M059J (cell line): ENCODE results near the gene BRAF. TPM values are rescaled to one million over a fixed set of nuclear protein-coding genes. Genes with fewer than 3 reads are reported as not detected.
A peak's percentile ranks its signal among the peaks of the same experiment; 100 is the strongest.
"Not testable (repeated sequence)": the region's sequence is repeated elsewhere in the genome, so short reads cannot be mapped to it uniquely, and the experiment has no call there.

Experiments
- DNase-seq: peaks from one replicate; pipeline ENCODE4 v3.0.0-alpha.2; 2012; ENCODE audit warnings: low read depth
- total RNA-seq: library from RNA; depleted of rRNA; stranded (reverse); fragments of >200 nt; shearing (Covaris generic); gene quantifications from 2 replicates; pipeline ENCODE4 v1.2.3, GENCODE V29; 2014

Gene BRAF
- total RNA-seq, 1 experiment from 2014 or later = 10.3 TPM

DNA sequence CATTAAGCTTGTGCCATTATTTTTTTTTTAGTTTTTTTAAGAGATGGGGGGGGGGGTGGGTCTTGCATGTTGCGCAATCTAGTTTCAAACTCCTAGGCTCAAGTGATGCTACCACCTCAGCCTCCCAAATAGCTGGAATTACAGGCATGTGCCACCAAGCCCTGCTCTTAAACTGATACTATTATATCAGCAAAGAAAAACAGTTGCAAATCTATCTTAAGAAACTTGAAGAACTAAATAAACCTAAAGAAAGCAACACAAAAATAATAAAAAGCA lies 47.5 kb downstream of the BRAF start:
- no peak for DNase-seq

- DNase-seq = peak; percentile 83
Observed at GRCh38 chr7:140876519-140877248, 48.0 kb downstream of the BRAF start.

- peak; percentile 2 for DNase-seq
Observed at GRCh38 chr7:140873434-140873833, 51.3 kb downstream of the BRAF start.

GRCh38 chr7:140870003-140870402 lies 54.7 kb downstream of the BRAF start:
- DNase-seq = no peak

DNA sequence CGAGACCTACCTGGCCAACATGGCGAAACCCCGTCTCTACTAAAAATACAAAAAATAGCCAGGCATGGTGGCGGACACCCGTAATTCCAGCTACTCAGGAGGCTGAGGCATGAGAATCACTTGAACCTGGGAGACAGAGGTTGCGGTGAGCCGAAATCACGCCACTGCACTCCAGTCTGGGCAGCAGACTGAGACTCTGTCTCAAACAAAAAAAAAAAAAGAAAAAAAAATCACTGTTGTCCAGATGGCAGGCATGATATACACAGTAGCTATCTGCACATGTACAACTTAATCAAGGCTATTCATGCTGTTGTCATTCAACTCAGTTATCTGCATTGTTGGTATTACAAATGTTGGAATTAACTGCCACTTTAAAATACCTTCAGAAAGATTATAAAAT lies 55.3 kb downstream of the BRAF start:
- no peak for DNase-seq

- no peak for DNase-seq
Observed at GRCh38 chr7:140867467-140868462, 57.0 kb downstream of the BRAF start.

DNA sequence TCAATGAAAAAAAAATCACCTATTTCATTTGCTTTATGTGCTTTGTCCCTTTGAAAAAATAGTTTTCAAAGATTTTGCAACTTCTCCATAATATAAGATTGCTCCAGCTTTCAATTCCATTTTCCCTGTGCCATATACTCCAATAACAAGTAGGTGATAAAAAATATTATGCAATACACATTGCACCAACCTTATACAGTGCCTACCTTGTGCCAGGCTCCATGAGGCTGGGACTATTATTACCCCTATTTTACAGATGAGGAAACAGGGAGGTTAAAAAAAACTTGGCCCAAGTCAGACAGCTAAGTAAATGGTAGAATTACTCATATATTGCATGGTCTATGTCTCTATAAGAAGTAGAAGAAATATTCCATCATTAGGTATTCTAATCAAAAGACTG lies 57.8 kb downstream of the BRAF start:
- no peak for DNase-seq

- no peak for DNase-seq
Observed at GRCh38 chr7:140864732-140865131, 60.0 kb downstream of the BRAF start.

- no peak for DNase-seq
Observed at GRCh38 chr7:140863867-140864266, 60.9 kb downstream of the BRAF start.

GRCh38 chr7:140863184-140863583 lies 61.5 kb downstream of the BRAF start:
- no peak for DNase-seq

DNA sequence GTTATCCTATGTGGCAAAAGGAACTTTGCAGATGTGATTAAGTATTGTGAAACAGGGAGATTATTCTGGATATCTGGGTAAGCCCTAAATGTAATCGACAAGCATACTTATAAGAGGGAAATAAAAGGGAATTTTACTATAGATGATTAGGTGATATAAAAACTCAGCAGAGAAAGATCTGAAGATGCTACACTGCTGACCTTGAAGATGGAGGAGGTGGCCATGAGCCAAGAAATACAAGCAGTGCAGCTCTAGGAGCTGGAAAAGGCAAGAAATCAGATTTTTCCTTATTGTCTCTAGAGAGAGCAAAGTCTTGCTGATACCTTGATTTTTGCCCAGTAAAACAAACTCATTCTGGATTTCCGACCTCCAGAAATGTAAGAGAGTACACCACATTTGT lies 67.7 kb downstream of the BRAF start:
- peak; percentile 2 for DNase-seq

- DNase-seq = no peak
Observed at GRCh38 chr7:140841166-140841715, 83.5 kb downstream of the BRAF start.

DNA sequence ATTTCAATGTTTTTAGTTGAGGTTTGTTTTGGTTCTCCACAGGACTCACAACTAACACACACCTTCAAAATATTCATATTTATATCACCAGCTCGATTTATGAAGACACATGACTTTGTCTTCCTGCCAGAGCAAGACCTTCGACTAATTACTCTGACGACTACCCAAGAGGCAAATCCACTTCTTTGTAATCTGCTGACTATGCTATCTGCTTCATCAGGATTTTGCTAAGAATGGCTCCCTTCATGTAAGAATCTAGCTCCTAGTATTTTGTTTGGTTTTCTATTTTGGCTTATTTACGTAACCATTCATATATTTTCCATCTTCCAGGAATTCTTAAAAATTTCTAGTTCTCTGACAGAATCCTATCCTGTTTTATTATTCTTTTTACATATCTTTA lies 93.0 kb downstream of the BRAF start:
- DNase-seq = no peak

GRCh38 chr7:140829720-140830119 lies 95.0 kb downstream of the BRAF start:
- no peak for DNase-seq

- DNase-seq = no peak
Observed at GRCh38 chr7:140828741-140829140, 96.0 kb downstream of the BRAF start.

DNA sequence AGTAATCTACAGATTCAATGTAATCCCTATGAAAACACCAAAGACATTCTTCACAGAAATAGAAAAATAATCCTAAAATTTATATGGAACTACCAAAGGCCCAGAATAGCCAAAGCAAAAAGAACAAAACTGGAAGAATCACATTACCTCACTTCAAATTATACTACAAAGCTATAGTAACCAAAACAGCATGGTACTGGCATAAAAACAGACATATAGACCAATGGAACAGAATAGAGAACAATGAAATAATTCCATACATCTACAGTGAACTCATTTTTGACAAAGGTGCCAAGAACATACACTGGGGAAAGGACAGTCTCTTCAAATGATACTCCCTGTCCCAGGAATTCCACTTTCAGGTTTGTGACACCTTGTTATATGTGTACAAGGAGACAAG lies 107.3 kb downstream of the BRAF start:
- DNase-seq = not testable (repeated sequence)

DNA sequence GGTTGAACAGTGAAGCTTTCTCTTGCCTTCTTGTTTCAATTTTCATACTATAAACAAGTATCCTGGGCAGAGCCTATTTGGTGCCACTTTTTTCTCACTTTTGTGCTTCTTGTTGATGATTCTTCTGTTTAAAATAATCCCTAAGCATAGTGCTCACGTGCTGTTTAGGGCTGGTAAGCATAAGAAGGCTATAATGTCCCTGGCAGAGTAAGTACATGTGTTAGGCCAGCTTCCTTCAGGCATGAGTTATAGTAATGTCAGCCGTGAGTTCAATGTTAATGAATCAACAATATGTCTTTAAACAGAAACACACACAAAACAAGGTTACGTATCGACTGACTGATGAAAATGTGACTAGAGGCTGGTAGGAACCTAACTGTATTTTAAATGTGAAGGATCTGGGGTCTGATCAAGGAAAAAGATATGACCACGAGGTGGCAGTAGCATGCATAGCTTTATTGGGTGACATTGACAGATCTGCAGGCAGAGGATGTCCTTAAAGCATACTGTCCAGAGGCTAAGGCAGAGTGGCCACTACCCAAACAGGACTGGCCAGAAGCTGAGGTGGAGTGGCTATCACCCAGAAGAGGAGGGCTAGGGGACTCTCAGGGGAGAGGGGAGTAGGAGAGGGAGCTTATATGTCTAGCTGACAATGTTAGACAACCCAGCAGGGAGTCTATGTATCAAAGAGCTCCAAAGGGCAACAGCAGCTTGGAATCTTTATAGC lies 113.7 kb downstream of the BRAF start:
- DNase-seq = peak; percentile 75

- DNase-seq = no peak
Observed at GRCh38 chr7:140810385-140810784, 114.3 kb downstream of the BRAF start.

GRCh38 chr7:140778975-140779374 lies 145.8 kb downstream of the BRAF start:
- no peak for DNase-seq

- DNase-seq = no peak
Observed at GRCh38 chr7:140778568-140778967, 146.2 kb downstream of the BRAF start.

DNA sequence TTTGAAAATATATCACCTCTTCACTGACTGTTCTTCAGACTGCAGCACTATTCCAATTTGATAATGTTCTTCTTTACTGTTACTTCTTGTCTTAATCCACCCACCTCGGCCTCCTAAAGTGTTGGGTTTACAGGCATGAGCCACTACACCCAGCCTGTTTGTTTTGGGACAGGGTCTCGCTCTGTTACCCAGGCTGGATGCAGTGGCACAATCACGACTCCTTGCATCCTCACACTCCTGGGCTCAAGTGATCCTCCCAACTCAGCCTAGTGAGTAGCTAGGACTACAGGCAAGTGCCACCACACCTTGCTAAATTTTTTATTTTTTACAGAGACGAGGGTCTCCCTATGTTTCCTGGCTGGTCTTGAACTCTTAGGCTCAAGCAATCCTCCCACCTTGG lies 150.4 kb downstream of the BRAF start:
- no peak for DNase-seq

- no peak for DNase-seq
Observed at GRCh38 chr7:140773104-140773503, 151.6 kb downstream of the BRAF start.
